GM19099 (cell line): ENCODE results near the gene PAH.

Experiments used
- POLR2A ChIP-seq: IDR thresholded peaks from 3 replicates; pipeline ENCODE4 v1.6.1; 2011; ENCODE audit warnings: low read depth; ENCODE audit not compliant: insufficient read length; ENCODE audit errors: extremely low read depth

Gene PAH

DNA sequence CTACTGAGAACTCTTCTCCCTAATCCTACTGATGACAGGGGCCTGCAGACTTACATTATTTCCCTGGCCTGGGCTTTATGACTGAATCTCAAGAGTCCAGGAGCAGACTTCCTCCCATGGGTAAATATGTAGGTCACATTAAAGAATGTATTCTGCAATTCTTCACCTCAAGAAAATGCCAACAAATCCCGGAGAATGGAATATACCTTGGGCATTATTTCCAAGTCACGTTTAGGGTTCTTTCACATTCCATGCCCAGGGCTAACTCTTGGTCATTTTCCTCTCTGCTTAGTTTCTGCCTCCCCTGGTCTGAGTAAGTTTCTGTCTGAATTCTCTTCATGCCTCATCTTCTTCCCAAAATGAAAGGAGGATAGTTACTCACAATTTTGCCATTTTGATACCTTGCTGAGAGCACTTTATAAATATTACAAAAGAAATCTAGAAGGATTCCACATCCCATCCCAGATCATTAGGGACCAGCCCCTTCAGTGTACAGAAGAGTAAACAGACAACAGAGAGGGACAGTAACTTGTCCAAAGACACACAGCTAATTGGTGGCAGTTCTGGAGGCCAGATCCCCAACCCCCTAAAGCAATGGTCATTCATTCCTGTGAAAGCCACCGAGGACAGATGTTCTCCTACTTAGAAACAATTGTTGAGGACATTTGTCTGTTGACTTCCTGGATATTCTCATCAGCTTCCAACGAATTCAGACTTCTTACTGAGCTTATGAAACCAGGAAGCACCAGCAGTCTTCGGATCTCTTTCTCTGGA, 605 bp downstream of the PAH start:
- TF ChIP-seq POLR2A = no peak

DNA sequence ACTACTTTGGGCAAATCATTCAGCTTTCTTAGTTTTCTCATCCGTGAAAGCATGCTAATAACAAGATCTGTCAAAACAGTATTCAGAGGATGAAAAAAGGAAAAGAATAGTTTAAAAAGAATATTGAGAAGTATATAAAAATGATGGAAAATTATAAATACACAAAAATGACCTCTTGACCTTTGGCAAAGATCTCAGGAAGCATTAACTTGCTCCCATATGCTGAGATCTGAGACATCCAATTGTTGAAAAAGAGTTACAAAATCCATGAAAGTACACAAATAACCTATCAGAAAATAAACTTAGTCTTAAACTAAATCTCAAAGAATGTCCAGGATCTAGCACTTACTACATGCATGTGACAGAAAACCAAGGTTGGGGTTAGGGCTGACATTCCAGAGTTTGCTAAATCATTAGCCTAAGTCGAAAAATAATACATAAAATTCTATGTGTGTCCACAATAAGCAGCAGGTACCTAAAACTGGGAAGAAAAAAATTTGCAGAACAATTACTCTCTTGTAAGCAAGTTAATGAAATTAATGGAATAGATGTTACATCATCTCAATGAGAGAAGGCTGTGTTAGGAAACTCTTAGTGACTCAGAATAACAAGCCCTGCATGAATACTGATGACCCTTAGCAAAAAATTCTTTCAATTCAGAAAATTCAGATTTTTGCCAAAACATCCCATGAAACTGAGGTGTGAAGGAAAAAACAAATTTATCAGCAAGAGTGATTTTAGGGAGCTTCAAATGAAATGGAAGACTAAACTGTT, 3.4 kb downstream of the PAH start:
- TF ChIP-seq POLR2A = no peak

DNA sequence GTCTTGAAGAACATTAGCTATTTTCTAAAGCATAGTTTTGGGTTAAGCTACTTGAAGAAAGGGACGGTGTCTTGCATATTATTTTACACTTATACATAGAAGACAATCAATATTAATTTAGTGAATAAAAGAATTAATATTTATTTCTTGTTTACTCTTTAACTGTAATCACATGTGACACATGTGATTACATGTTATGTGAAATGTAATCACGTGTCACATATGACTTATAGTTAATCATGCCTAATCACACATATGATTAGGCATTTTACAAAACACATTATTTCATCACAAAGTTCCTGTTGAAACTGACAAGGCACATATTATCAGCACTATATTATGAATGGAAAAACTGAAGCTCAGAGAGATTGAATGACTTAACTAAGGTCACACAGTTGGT, 4.8 kb downstream of the PAH start:
- no peak for TF ChIP-seq POLR2A

DNA sequence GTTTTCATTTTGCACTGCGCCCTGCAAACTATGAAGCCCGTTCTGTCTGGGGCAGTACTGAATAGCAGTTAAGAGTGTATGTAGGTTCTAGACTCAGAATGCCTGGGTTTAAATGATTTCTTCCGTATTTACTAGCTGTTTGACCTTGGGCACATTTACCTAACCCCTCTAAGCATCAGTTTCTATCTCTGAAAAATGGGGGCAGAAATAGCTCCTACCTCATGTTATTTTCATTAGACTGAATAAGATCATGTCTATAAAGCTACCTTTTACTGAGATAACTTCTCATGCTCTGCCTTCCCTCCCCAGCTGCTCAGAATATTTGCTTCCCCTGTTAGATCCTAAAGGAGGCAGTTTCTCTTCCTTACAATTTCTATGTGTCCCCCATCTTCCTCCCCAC, 5.7 kb downstream of the PAH start:
- no peak for TF ChIP-seq POLR2A

DNA sequence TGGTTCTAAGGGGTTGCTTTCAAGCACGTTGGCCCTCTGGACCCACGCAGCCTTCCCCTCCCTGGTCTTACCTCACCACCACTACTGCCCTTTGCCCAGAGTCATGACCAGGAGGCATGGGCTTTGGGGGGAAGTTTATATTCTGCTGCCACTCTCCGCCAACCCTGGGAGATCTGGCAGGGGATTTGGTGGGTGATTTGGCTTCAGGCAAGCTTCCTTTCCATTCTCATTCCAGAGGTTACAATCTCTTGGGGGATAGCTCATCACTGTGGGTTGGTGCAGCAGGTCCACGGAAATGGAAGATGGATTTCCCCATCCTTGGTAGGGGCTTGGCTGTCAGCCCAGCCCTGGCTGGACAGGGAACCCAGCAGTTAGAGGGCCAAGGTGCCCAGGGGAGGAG, 6.3 kb downstream of the PAH start:
- TF ChIP-seq POLR2A = no peak

DNA sequence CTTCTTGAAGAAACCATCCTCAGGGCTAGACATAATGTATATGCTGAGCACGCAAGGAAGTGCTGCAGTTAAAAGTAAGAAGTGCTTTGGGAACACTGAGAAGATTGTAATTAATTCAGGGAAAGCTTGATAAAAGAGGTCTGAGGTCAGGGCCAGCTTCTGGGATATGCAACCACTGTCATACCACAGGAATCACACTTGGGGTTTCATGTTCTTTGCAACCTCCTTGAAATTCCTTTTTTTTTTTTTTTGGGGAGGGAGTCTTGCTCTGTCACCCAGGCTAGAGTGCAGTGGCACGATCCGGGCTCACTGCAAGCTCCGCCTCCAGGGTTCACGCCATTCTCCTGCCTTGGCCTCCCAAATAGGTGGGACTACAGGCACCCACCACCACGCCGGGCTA, 6.9 kb downstream of the PAH start:
- TF ChIP-seq POLR2A = no peak

DNA sequence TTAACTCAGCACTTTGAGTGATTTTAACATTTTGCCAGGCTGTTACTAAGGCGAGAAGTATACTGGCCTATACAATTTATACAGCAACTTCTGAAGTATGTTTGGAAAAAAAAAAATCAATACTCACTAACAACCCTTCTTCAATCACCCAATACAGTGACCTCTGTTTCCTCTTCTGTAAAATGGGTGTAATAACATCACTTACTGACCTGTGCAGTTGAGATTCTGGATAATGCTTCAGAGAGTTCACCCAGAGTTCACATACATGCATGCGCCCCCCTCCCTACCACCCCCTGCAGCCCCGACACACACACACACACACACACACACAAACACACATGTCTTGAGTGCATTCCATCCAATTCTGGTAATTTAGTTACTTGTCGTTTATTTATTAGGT, 9.1 kb downstream of the PAH start:
- no peak for TF ChIP-seq POLR2A

DNA sequence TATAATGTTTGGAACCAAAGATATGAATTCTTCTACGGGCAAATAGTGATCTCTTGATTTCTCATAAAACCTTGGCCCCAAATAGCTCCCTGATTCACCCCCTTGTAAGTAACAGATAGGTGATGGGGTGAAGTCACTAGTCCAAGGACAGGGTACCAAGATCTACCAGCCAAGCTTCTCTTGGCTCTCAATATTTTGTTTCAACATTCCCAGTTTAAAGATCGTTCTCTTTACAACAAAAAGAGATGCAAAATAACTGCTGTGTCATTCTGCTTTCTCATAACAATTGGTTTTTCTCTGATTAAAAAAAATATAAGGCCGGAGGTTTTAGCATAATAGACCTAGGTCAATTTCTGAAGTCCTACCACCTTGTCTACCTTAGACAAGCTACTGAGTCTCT, 11.8 kb downstream of the PAH start:
- no peak for TF ChIP-seq POLR2A

DNA sequence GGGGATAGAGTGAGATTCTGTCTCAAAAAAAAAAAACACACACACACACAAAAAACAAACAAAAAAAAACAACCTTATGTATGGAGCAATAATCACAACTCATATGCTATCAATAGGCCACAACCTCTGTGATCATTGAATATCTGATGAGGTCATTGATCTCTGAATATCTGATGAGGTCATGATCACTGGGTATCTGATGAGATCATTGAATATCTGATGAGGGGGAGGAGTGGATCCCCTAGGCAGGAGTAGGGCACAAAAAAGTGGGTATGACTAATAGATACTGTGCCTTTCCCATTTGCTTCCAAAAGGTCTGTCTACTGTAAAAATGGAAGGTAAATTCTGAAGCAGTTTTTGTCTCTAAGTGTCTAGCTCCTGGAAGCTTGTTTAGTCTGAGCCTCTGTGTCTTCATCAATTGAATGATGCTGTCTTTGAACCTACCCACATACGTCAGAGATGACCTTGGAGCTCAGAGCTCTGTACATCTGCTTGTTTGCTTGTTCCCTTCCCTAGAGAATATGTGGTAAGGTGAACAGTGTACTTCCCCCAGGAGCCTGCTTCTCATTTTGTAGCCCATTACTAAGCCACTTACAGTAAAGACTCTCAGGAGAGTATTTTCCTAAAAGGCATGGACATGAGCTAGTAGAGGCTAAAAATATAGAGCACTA, 13.6 kb downstream of the PAH start:
- TF ChIP-seq POLR2A = no peak

DNA sequence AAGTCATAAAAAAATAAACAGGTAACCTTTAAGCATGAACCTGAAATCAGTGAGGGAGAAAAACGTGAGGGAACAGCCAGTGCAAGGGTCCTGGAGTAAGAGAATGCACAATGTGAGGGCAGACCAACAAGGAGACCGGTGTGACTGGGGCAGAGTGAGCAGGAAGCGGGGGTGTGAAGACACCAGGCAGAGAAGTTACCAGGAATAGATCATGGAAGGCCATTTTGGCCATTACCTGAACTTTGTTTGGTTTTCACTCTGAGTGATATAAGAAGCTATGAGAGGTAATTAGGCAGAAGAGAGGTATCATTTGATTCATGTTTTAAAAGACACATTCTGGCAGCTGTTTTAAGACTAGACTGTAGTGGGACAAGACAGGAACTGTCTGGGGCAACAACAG, 15.0 kb downstream of the PAH start:
- TF ChIP-seq POLR2A = no peak

DNA sequence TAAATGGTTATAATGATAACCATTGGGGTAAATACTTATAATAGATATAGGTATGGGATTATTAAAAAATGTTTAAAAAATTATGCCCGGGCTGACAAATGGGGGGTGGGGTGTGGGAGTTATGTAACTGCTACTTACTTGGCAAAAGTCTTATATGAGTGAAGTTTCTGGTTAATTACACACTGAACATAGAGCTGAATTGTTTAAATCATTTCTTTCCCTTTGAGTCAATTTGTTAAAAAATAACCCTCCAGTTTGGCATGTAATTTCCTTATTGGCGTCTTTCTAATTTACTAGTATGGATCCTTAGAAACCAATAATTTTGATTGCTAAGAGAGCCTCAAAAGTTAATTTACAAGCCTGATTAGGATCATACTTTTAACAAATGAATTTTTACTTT, 16.7 kb downstream of the PAH start:
- TF ChIP-seq POLR2A = no peak

DNA sequence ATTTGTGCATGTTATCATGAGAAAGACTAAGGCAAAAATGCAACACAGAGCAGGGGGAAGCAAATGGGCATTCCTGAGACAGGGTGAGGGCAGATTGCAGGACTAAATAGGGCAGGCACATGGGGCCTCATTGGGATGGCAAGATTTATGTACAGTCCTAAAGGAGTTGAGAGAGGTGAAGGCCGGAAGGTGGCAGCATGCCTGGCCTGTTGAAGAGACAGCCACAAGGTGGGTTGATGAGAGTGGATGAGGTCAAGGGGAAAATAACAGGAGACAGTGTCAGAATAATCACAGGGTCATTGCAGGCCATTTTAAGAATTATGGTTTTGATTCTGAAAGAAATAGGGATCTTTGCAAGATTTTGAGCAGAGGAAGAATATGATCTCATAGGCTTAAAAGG, 21.0 kb downstream of the PAH start:
- TF ChIP-seq POLR2A = no peak

DNA sequence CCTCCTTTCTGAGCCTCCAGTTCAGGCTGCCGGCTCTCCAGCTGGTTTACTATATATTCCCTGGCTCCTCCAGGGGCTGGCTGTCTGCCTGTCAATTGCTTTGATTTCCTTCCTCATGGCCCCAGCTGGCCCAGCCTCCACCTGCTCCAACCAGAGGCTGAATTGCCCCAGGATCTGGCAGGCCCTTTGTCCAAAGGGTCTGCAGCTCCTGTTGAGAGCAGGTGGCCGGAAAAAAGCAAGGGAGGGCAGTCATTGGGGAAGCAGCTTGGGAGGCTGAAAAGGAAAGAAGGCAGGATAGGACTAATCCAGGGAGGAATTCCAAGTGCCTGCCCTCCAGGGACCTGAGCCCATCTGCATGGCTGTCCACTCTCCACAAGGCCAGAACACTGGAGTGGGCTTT, 25.3 kb downstream of the PAH start:
- TF ChIP-seq POLR2A = no peak

DNA sequence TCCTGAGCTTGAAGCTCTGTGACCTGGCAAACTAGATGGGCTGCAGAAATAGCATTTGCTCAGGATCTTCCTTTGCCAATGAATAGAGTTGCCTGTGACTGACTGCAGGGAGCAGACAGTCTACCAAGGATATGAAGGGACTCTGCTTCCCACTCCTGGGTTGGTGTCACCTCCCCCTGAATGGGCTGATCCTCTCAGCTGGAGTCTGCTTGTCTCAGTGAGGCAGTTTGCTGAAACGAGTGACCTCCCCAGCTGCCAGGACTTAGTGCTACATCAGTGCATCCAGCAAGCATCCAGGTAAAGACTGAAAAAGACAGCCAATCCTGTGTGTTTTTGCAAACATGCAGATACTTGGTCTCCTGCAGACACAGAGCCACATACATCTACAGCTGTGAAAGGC, 28.5 kb downstream of the PAH start:
- no peak for TF ChIP-seq POLR2A

DNA sequence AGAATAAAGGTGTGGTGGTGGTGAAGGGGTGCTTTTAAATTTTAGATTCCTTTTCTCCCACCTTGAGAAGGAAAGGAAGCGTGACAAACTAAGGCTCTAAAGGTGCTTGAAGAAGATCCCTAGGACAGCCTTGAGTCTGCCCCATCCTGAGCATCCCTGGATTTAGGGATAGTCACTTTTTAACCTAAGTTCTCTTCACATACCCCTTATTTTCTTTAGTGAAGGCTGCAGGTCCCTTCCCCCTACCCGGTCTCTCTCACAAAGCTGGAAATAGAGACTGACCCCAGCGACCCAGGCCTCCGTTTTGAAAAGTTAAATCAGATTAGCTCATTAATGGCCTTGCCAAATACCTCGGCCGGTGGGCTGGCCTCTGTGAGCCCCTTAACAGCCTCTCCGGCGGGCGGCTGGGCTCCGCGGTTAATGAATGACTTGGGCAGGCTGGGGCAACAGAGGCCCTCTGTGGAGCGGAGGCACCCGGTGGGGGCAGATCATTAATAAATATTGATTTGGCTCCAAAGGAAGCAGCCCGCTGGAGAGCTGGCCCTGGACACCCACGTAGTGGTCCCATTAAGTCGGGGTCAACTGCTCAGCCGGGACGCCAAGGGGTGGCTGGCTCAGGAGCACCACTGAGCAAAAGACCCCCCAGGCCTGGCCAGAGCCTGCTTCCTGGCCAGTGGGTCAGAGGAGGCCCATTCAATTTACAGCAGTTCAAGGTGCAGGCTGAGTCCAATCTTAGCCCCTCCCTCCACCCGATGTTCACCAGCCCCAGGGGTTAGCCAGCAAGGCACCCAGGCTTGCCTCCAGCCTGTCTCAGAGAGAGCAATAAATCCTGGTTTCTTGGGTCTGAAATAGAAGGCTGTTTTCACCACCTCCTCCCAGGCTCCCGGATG, 31.8 kb downstream of the PAH start:
- no peak for TF ChIP-seq POLR2A
